Body of pancreas (tissue), 4 donors: ENCODE results near the gene UBE2J1. TPM values are rescaled to one million over a fixed set of nuclear protein-coding genes. Genes with fewer than 3 reads are reported as not detected.

Experiments
- ATAC-seq: fragments of 150-250 bp; one replicate; pipeline ENCODE4 v1.9.1; 2016
- DNase-seq, 4 donors: peaks; one replicate each; pipeline ENCODE4 v3.0.0-alpha.2; 2019
- H3K27ac ChIP-seq, 4 donors: fragments of 200-600 bp; sonication (generic); 1 replicate in 3 of 4; 2 replicates in 1 of 4; pipeline versions ENCODE4 v1.5.1 to v1.6.1; 2016 to 2019; ENCODE audit warnings: mild to moderate bottlenecking in 1 of 4, mixed read lengths in 1 of 4, moderate library complexity in 1 of 4
- H3K27me3 ChIP-seq, 2 donors: fragments of 200-600 bp; sonication (generic); one replicate each; pipeline ENCODE4 v1.6.0; 2016; ENCODE audit warnings: mild to moderate bottlenecking in 1 of 2
- H3K36me3 ChIP-seq, 2 donors: fragments of 200-600 bp; sonication (generic); replicated peaks in 1 of 2; 2 replicates each; pipeline ENCODE4 v1.5.1; 2016; ENCODE audit warnings: low read depth in 2 of 2; ENCODE audit not compliant: insufficient read depth in 1 of 2
- H3K4me1 ChIP-seq: fragments of 200-600 bp; sonication (generic); one replicate; pipeline ENCODE4 v1.6.0; 2016
- H3K4me3 ChIP-seq, 2 donors: fragments of 200-600 bp; sonication (generic); 1 replicate in 1 of 2; 2 replicates in 1 of 2; pipeline ENCODE4 v1.5.1; 2016 to 2019
- H3K9me3 ChIP-seq, 3 donors: fragments of 200-600 bp; sonication (generic); 1 replicate in 2 of 3; 2 replicates in 1 of 3; pipeline ENCODE4 v1.5.1; 2016
- CTCF ChIP-seq, 7 experiments: fragments of 450-650 bp in 4 of 7; fragments of 200-600 bp in 3 of 7; sonication (generic) in 3 of 7; IDR thresholded peaks; one replicate each; pipeline ENCODE4 v1.5.1; 2016 to 2019; ENCODE audit warnings: antibody characterized with exemption in 7 of 7
- POLR2A ChIP-seq, 3 donors: fragments of 450-650 bp; IDR thresholded peaks; one replicate each; pipeline ENCODE4 v1.6.1; 2016; ENCODE audit warnings: antibody characterized with exemption in 3 of 3, mild to moderate bottlenecking in 2 of 3
- WGBS, 2 donors: methylation state at CpG; one replicate each; pipeline ENCODE4 v1.1.5; 2017; 5-methylcytosine and 5-hydroxymethylcytosine counted together
- intact Hi-C: fragments of 100-400 bp; cut with DNase I; formaldehyde crosslinking; loops from one replicate; pipeline ENCODE4 v1.15.1; 2023
- total RNA-seq, 2 donors: library from RNA; depleted of rRNA; stranded (reverse); fragments of >200 nt; gene quantifications; one replicate each; pipeline ENCODE4 v1.1.0, GENCODE V29; 2016

The UBE2J1 gene
- total RNA-seq, 2 donors from 2014 or later: 23.4 to 27.8 TPM

- no peak for TF ChIP-seq POLR2A (IDR thresholded peaks at IDR 0.05)
- TF ChIP-seq CTCF (IDR thresholded peaks at IDR 0.05): no peak
- 87 to 90% methylated on average over 10 of the region's 10 CpGs for WGBS, 2 donors
Measured at GRCh38 chr6:89302936-89303335, 49.6 kb downstream of the UBE2J1 start.

GRCh38 chr6:89302195-89302770 lies 50.2 kb downstream of the UBE2J1 start:
- WGBS, 2 donors: 84 to 85% methylated on average over 7 to 22 of the region's 22 CpGs
- Histone ChIP-seq H3K9me3 (no peaks in the 10 kb centered on the region), H3K27ac (no peak overlapping the region), H3K27me3 (no peaks in the 10 kb centered on the region), H3K4me3 (no peak overlapping the region), H3K4me1 (no peaks in the 10 kb centered on the region), H3K36me3 (no peaks in the 10 kb centered on the region)
- DNase-seq: no peak
- TF ChIP-seq POLR2A (IDR thresholded peaks at IDR 0.05): no peak
- no peak for TF ChIP-seq CTCF (IDR thresholded peaks at IDR 0.05)
- intact Hi-C loops: no loop called here
- ATAC-seq: no peak

More at GRCh38 chr6:89302936-89303335, 49.6 kb downstream of the UBE2J1 start:
- no peaks in the 10 kb centered on the region for H3K27me3 ChIP-seq
- ATAC-seq (no peak), DNase-seq (no peak)
- no peaks in the 10 kb centered on the region for H3K36me3 ChIP-seq
- no peaks in the 10 kb centered on the region for H3K4me1 ChIP-seq
- H3K9me3 ChIP-seq: no peaks in the 10 kb centered on the region
- no peak overlapping the region for H3K27ac ChIP-seq
- intact Hi-C loops: no loop called here
- no peak overlapping the region for H3K4me3 ChIP-seq

GRCh38 chr6:89301586-89302194 lies 50.8 kb downstream of the UBE2J1 start:
- no peaks in the 10 kb centered on the region for H3K27me3 ChIP-seq
- DNase-seq (no peak), ATAC-seq (no peak)
- intact Hi-C loops: no loop called here
- no peaks in the 10 kb centered on the region for H3K9me3 ChIP-seq
- no peak overlapping the region for H3K27ac ChIP-seq
- no peaks in the 10 kb centered on the region for H3K4me1 ChIP-seq
- 88 to 92% methylated on average over 25 of the region's 25 CpGs for WGBS, 2 donors
- no peak overlapping the region for H3K4me3 ChIP-seq
- TF ChIP-seq POLR2A (IDR thresholded peaks at IDR 0.05) (no peak), CTCF (IDR thresholded peaks at IDR 0.05) (no peak)
- no peaks in the 10 kb centered on the region for H3K36me3 ChIP-seq

- H3K4me3 ChIP-seq: no peak overlapping the region
- H3K27ac ChIP-seq: no peak overlapping the region
- 79 to 85% methylated on average over 7 of the region's 7 CpGs for WGBS, 2 donors
- H3K4me1 ChIP-seq: no peaks in the 10 kb centered on the region
- H3K36me3 ChIP-seq: no peaks in the 10 kb centered on the region
- no peaks in the 10 kb centered on the region for H3K9me3 ChIP-seq
- TF ChIP-seq CTCF (IDR thresholded peaks at IDR 0.05) (no peak), POLR2A (IDR thresholded peaks at IDR 0.05) (no peak)
- H3K27me3 ChIP-seq: no peaks in the 10 kb centered on the region
- intact Hi-C loops: no loop called here
- no peak for ATAC-seq
- no peak for DNase-seq
Measured at GRCh38 chr6:89299466-89299850, 53.1 kb downstream of the UBE2J1 start.
